Trophoblast cell (in vitro differentiated cells and primary cell): ENCODE data around the gene PLXNA1.

Experiments used
- DNase-seq, 2 donors: peaks; one replicate each; pipeline ENCODE4 v3.0.0-alpha.2; 2016
- H2AFZ ChIP-seq: 2 replicates; pipeline ENCODE4 v1.6.1; 2013; ENCODE audit warnings: low read length, moderate library complexity, mild to moderate bottlenecking; ENCODE audit not compliant: insufficient read depth, poor library complexity
- H2AK5ac ChIP-seq: 2 replicates; pipeline ENCODE4 v1.6.1; 2013; ENCODE audit warnings: mild to moderate bottlenecking, low read length
- H2BK120ac ChIP-seq: 2 replicates; pipeline ENCODE4 v1.6.1; 2013; ENCODE audit warnings: low read length, mild to moderate bottlenecking, moderate library complexity; ENCODE audit not compliant: insufficient read depth, poor library complexity
- H2BK12ac ChIP-seq: 2 replicates; pipeline ENCODE4 v1.6.1; 2013; ENCODE audit warnings: mild to moderate bottlenecking, low read length, moderate library complexity
- H2BK5ac ChIP-seq: 2 replicates; pipeline ENCODE4 v1.6.1; 2013; ENCODE audit warnings: low read length, low read depth, moderate library complexity, mild to moderate bottlenecking; ENCODE audit not compliant: poor library complexity
- H3K14ac ChIP-seq: 2 replicates; pipeline ENCODE4 v1.6.1; 2013; ENCODE audit warnings: mild to moderate bottlenecking, low read length
- H3K18ac ChIP-seq: 2 replicates; pipeline ENCODE4 v1.6.1; 2013; ENCODE audit warnings: mild to moderate bottlenecking, low read length
- H3K23ac ChIP-seq: 2 replicates; pipeline ENCODE4 v1.6.1; 2013; ENCODE audit warnings: low read length
- H3K27ac ChIP-seq: 2 replicates; pipeline ENCODE4 v1.5.1; 2013; ENCODE audit warnings: low read depth, mild to moderate bottlenecking, inconsistent platforms, low read length, moderate library complexity
- H3K27me3 ChIP-seq: 2 replicates; pipeline ENCODE4 v1.6.1; 2013; ENCODE audit warnings: inconsistent platforms, mild to moderate bottlenecking, low read length, moderate library complexity; ENCODE audit not compliant: insufficient read depth
- H3K36me3 ChIP-seq, 2 experiments: 1 replicate in 1 of 2; 2 replicates in 1 of 2; pipeline ENCODE4 v1.6.1; 2013; ENCODE audit warnings: low read length in 2 of 2, mild to moderate bottlenecking in 2 of 2, moderate library complexity in 1 of 2; ENCODE audit not compliant: insufficient read depth in 2 of 2, control insufficient read depth in 1 of 2
- H3K4ac ChIP-seq: 2 replicates; pipeline ENCODE4 v1.6.1; 2013; ENCODE audit warnings: low read depth, mild to moderate bottlenecking, low read length, moderate library complexity
- H3K4me1 ChIP-seq, 2 experiments: 1 replicate in 1 of 2; 2 replicates in 1 of 2; pipeline ENCODE4 v1.6.1; 2013; ENCODE audit warnings: low read length in 2 of 2, mild to moderate bottlenecking in 2 of 2, moderate library complexity in 1 of 2; ENCODE audit not compliant: insufficient read depth in 2 of 2, control insufficient read depth in 1 of 2
- H3K4me2 ChIP-seq: 2 replicates; pipeline ENCODE4 v1.6.1; 2013; ENCODE audit warnings: inconsistent platforms, mild to moderate bottlenecking, low read length, moderate library complexity
- H3K4me3 ChIP-seq: 2 replicates; pipeline ENCODE4 v1.5.1; 2013; ENCODE audit warnings: mild to moderate bottlenecking, low read depth, low read length, inconsistent platforms
- H3K79me1 ChIP-seq: one replicate; pipeline ENCODE4 v1.6.1; 2013; ENCODE audit warnings: low read length
- H3K79me2 ChIP-seq: 2 replicates; pipeline ENCODE4 v1.6.1; 2013; ENCODE audit warnings: low read length, mild to moderate bottlenecking; ENCODE audit not compliant: control insufficient read depth, insufficient read depth, poor library complexity
- H3K9ac ChIP-seq: 2 replicates; pipeline ENCODE4 v1.6.1; 2013; ENCODE audit warnings: mild to moderate bottlenecking, low read length
- H3K9me3 ChIP-seq: 2 replicates; pipeline ENCODE4 v1.6.1; 2013; ENCODE audit warnings: low read depth, mild to moderate bottlenecking, control low read depth, inconsistent platforms, low read length; ENCODE audit not compliant: insufficient read depth
- H4K12ac ChIP-seq: 2 replicates; pipeline ENCODE4 v1.6.1; 2013; ENCODE audit warnings: low read depth, mild to moderate bottlenecking, low read length, moderate library complexity
- H4K8ac ChIP-seq: 2 replicates; pipeline ENCODE4 v1.6.1; 2013; ENCODE audit warnings: low read depth, mild to moderate bottlenecking, low read length, moderate library complexity
- H4K91ac ChIP-seq: one replicate; pipeline ENCODE4 v1.6.1; 2013; ENCODE audit warnings: low read depth, mild to moderate bottlenecking, low read length, moderate library complexity
- WGBS: extraction: QIAGEN DNeasy Blood & Tissue Kit; methylation state at CpG from one replicate; pipeline ENCODE4 v1.1.7; 2013; ENCODE audit warnings: missing lambda C conversion rate; ENCODE audit not compliant: insufficient read length, insufficient coverage; ENCODE audit errors: extremely low coverage; 5-methylcytosine and 5-hydroxymethylcytosine counted together

Gene PLXNA1

GRCh38 chr3:127028781-127029657, 46.1 kb downstream of the PLXNA1 start:
- Histone ChIP-seq H3K79me2 (no peaks in the 10 kb centered on the region), H3K23ac (no peak overlapping the region), H2BK5ac (no peak overlapping the region), H3K4me2 (no peak overlapping the region), H4K91ac (no peak overlapping the region), H4K8ac (no peak overlapping the region), H3K27me3 (no peaks in the 10 kb centered on the region), H3K4me1 (no peaks in the 10 kb centered on the region), H3K36me3 (peaks cover 87 to 93% of the 10 kb centered on the region in 2 experiments), H4K12ac (no peak overlapping the region), H2AFZ (no peak overlapping the region), H3K18ac (no peak overlapping the region), H3K4me3 (no peak overlapping the region), H3K9ac (no peak overlapping the region), H2BK12ac (no peak overlapping the region), H3K27ac (no peak overlapping the region), H3K79me1 (no peaks in the 10 kb centered on the region), H3K9me3 (no peaks in the 10 kb centered on the region), H2AK5ac (no peak overlapping the region), H3K4ac (no peak overlapping the region), H3K14ac (no peak overlapping the region), H2BK120ac (no peak overlapping the region)
- DNase-seq, result no peak
- no CpG with 5 or more reads among the region's 30 CpGs for WGBS

GRCh38 chr3:127029658-127030507, 47.0 kb downstream of the PLXNA1 start:
- Histone ChIP-seq H3K4me2 (no peak overlapping the region), H2BK12ac (no peak overlapping the region), H3K27ac (no peak overlapping the region), H3K14ac (no peak overlapping the region), H2AK5ac (no peak overlapping the region), H3K9ac (no peak overlapping the region), H3K27me3 (no peaks in the 10 kb centered on the region), H3K23ac (no peak overlapping the region), H3K4ac (no peak overlapping the region), H3K4me1 (no peaks in the 10 kb centered on the region), H4K91ac (no peak overlapping the region), H3K79me2 (no peaks in the 10 kb centered on the region), H3K9me3 (no peaks in the 10 kb centered on the region), H3K4me3 (no peak overlapping the region), H4K8ac (no peak overlapping the region), H2AFZ (no peak overlapping the region), H3K36me3 (peaks cover 88 to 92% of the 10 kb centered on the region in 2 experiments), H3K79me1 (no peaks in the 10 kb centered on the region), H2BK120ac (no peak overlapping the region), H2BK5ac (no peak overlapping the region), H3K18ac (no peak overlapping the region), H4K12ac (no peak overlapping the region)
- DNase-seq, result no peak
- no CpG with 5 or more reads among the region's 42 CpGs for WGBS

GRCh38 chr3:127030508-127031412, 47.8 kb downstream of the PLXNA1 start:
- H3K4me3 ChIP-seq, result no peak overlapping the region
- no CpG with 5 or more reads among the region's 19 CpGs for WGBS
- peaks cover 88 to 91% of the 10 kb centered on the region in 2 experiments for H3K36me3 ChIP-seq
- no peaks in the 10 kb centered on the region for H3K4me1 ChIP-seq
- no peak overlapping the region for H2BK5ac ChIP-seq
- H2BK120ac ChIP-seq, result no peak overlapping the region
- H3K4ac ChIP-seq, result no peak overlapping the region
- H3K9me3 ChIP-seq, result no peaks in the 10 kb centered on the region
- H3K9ac ChIP-seq, result no peak overlapping the region
- no peak overlapping the region for H2AK5ac ChIP-seq
- no peak overlapping the region for H4K91ac ChIP-seq
- H3K79me2 ChIP-seq, result no peaks in the 10 kb centered on the region
- no peak overlapping the region for H2BK12ac ChIP-seq
- H3K4me2 ChIP-seq, result no peak overlapping the region
- no peak overlapping the region for H4K8ac ChIP-seq
- H3K18ac ChIP-seq, result no peak overlapping the region
- H3K27ac ChIP-seq, result no peak overlapping the region
- H2AFZ ChIP-seq, result no peak overlapping the region
- no peaks in the 10 kb centered on the region for H3K79me1 ChIP-seq
- H4K12ac ChIP-seq, result no peak overlapping the region
- no peak for DNase-seq
- H3K14ac ChIP-seq, result no peak overlapping the region
- H3K27me3 ChIP-seq, result no peaks in the 10 kb centered on the region
- H3K23ac ChIP-seq, result no peak overlapping the region

- H3K14ac ChIP-seq, result no peak overlapping the region
- no peak for DNase-seq
- H3K36me3 ChIP-seq, result peaks cover 85 to 92% of the 10 kb centered on the region in 2 experiments
- H2AFZ ChIP-seq, result no peak overlapping the region
- H3K79me1 ChIP-seq, result no peaks in the 10 kb centered on the region
- no peak overlapping the region for H2BK5ac ChIP-seq
- H3K4me2 ChIP-seq, result no peak overlapping the region
- no peak overlapping the region for H2BK12ac ChIP-seq
- H2BK120ac ChIP-seq, result no peak overlapping the region
- no peak overlapping the region for H4K91ac ChIP-seq
- no peaks in the 10 kb centered on the region for H3K79me2 ChIP-seq
- H3K18ac ChIP-seq, result no peak overlapping the region
- H3K23ac ChIP-seq, result no peak overlapping the region
- H2AK5ac ChIP-seq, result no peak overlapping the region
- no peak overlapping the region for H3K27ac ChIP-seq
- no peak overlapping the region for H3K4me3 ChIP-seq
- no peak overlapping the region for H3K9ac ChIP-seq
- no peaks in the 10 kb centered on the region for H3K9me3 ChIP-seq
- H3K4ac ChIP-seq, result no peak overlapping the region
- H4K8ac ChIP-seq, result no peak overlapping the region
- no peak overlapping the region for H4K12ac ChIP-seq
- no CpG with 5 or more reads among the region's 9 CpGs for WGBS
- no peaks in the 10 kb centered on the region for H3K4me1 ChIP-seq
- H3K27me3 ChIP-seq, result no peaks in the 10 kb centered on the region
These were observed 48.5 kb downstream of the PLXNA1 start for GRCh38 chr3:127031413-127031810.
